Mucosa of descending colon (tissue), 3 donors: ENCODE data around the gene ZBTB46. TPM values are rescaled to one million over a fixed set of nuclear protein-coding genes. Genes with fewer than 3 reads are reported as not detected.
A peak's percentile ranks its signal among the peaks of the same experiment; 100 is the strongest.

Experiments used
- ATAC-seq: fragments of 200-7000 bp; cut with Tn5 transposase; one replicate; pipeline ENCODE4 v1.9.1; 2020; ENCODE audit warnings: mild to moderate bottlenecking, moderate library complexity
- DNase-seq, 3 donors: peaks; one replicate each; pipeline ENCODE4 v3.0.0-alpha.2; 2020
- H3K36me3 ChIP-seq: fragments of 200-600 bp; one replicate; pipeline ENCODE4 v1.8.0; 2021; ENCODE audit warnings: low read depth, mild to moderate bottlenecking
- H3K4me1 ChIP-seq: fragments of 200-600 bp; one replicate; pipeline ENCODE4 v1.8.0; 2021; ENCODE audit warnings: low read depth, mild to moderate bottlenecking
- H3K4me3 ChIP-seq: fragments of 200-600 bp; one replicate; pipeline ENCODE4 v1.8.0; 2021; ENCODE audit warnings: mild to moderate bottlenecking
- H3K9me3 ChIP-seq: fragments of 200-600 bp; one replicate; pipeline ENCODE4 v1.8.0; 2021; ENCODE audit warnings: mild to moderate bottlenecking
- intact Hi-C, 2 donors: fragments of 100-400 bp; cut with DNase I in 1 of 2; cut with micrococcal nuclease in 1 of 2; formaldehyde crosslinking; loops; one replicate each; pipeline versions ENCODE4 v1.11.0 to v1.11.1; 2022; cut with DNase I, micrococcal nuclease
- total RNA-seq, 3 donors: library from RNA; stranded (reverse); fragmentation: NEBNext Ultra II Directional in 2 of 3; extraction: Animal tissue kit (Norgen Biotek cat#: 25700) in 2 of 3; gene quantifications; one replicate each; pipeline versions ENCODE4 v1.2.1 to v1.2.4, GENCODE V29; 2021 to 2023
- TF ChIP-seq, protein P1 (sequence below): fragments of 200-600 bp; IDR thresholded peaks from one replicate; pipeline ENCODE4 v1.8.0; 2022; ENCODE audit warnings: antibody characterized with exemption, mild to moderate bottlenecking
- donor health status: DM: no; HTN: no; CAD: no; lungs with moderate emphysema.
- donor health status: DM: no; HTN: no; CAD: no.
- donor health status: DM: no; HTN: yes; CAD: no.

The ZBTB46 gene
- total RNA-seq, 3 donors from 2014 or later, result 3.1 to 5.7 (median 3.3) TPM

DNA sequence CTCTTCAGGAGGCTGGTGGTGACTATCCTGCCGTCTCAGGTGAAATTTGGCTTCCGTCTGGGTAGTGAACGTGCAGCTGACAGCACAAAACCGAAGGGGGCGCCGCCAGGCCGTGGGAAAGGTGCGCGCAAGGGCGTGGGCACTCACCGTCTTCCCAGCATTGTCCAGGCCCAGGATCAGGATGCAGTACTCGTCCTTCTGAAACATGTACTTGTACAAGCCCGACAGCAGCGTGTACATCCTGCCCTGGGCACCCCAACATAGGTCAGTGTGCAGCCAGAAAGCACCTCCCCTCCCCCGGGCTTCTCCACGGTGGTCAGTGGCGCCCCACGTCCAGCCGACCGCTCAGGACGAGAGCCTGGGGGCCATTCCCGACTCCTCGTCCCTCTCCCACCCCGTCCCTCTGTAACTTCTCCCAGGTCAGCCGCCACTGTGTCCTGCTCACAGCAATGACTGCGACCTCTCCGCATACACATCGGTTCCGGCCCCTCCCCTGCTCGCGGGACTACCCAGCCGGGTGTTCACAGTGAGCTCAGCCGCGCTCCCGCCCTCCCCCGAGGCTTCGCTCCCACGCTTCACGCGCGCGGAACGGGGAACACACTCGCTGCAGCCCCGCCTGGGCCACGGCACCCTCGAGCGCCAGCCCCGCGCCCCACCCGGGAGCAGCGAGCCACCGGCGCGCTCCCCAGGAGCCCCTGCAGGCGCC is 124.1 kb downstream of the ZBTB46 start:
- ATAC-seq, result peak; percentile 63

DNA sequence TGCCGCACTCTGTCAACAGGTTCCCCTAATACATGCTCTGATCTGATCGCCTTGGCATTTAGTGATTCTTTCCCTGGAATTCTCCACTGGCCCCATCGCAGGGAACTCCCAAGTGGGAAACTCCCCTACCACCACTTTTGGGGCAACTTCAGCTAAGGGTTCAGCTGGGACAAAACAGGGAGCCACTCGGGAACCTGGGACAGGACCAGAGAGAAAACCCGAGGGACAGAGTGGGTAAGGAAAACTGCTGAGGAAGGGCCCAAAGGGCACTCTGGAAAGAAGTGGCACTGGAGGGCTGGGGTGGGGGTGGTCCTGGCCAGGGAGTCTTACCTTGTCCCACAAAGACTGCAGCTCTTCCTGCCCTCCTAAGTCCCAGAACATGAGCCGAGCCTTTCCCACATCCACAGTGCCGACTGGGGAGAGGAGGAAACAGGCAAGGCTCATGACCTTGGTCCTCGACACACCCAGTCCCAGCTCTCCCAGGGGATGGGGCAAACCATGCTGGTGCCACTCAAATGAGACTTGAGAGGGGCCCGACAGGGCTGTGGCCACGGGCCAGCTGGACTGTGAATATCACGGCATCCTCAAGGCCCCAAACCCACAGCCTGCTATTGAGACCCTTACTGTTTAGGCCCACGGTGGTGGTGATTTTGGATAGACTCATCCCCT is 124.9 kb downstream of the ZBTB46 start:
- TF ChIP-seq, protein P1, sequence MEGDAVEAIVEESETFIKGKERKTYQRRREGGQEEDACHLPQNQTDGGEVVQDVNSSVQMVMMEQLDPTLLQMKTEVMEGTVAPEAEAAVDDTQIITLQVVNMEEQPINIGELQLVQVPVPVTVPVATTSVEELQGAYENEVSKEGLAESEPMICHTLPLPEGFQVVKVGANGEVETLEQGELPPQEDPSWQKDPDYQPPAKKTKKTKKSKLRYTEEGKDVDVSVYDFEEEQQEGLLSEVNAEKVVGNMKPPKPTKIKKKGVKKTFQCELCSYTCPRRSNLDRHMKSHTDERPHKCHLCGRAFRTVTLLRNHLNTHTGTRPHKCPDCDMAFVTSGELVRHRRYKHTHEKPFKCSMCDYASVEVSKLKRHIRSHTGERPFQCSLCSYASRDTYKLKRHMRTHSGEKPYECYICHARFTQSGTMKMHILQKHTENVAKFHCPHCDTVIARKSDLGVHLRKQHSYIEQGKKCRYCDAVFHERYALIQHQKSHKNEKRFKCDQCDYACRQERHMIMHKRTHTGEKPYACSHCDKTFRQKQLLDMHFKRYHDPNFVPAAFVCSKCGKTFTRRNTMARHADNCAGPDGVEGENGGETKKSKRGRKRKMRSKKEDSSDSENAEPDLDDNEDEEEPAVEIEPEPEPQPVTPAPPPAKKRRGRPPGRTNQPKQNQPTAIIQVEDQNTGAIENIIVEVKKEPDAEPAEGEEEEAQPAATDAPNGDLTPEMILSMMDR, result no peak
- H3K36me3 ChIP-seq, result no peaks in the 10 kb centered on the region
- H3K9me3 ChIP-seq, result no peaks in the 10 kb centered on the region
- ATAC-seq (peak; percentile 25), DNase-seq (peak in 2 of 3 donors; percentile 54 to 62)
- peaks cover 18% of the 10 kb centered on the region for H3K4me1 ChIP-seq
- H3K4me3 ChIP-seq, result no peak overlapping the region
- intact Hi-C loops, result no loop called here

More for the DNA sequence above, 124.1 kb downstream of the ZBTB46 start:
- intact Hi-C loops, result no loop called here
- Histone ChIP-seq H3K4me1 (peaks cover 18% of the 10 kb centered on the region), H3K9me3 (no peaks in the 10 kb centered on the region), H3K4me3 (peak overlapping the region; percentile 87), H3K36me3 (no peaks in the 10 kb centered on the region)
- TF ChIP-seq, protein P1, result no peak
- DNase-seq, result peak; percentile 68 to 81 (median 77)

DNA sequence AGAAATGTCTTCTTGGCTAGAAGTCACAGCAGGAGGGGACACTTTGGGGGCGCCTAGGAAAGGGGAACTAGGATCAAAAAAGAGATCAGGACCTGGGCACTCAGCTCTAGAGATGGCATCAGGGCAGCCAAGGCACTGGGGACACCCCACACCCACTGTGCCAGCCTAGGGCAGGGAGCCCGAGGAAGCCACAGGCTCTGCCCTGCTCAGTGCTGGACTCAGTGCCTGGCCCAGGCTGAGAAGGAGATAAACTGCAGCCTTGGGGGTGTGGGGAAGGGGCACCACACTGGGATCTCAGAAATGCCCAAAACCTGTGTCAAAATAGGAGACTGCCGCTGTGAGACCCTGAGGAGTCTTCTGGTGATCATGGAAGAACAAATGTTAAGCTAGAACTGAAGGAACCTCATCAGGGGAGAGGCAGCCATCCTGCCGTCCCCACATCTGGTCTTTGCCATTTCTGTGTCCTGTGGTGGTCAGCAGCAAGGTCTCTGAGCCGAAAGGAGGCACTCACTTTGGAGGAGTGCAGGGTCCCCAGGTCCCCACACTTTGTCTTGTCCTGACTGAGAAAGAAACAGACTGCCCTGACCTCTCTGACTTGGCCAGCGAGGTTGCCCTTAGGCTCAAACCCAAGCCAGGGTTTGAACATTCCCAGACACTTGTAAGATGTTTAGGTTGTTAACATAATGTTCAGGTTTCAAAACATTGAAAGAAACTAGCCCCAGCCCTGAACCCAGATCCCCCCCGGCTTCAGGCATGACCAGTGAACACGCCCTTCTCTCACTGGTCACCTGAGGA is 125.6 kb downstream of the ZBTB46 start:
- TF ChIP-seq, protein P1, result no peak
- intact Hi-C loops, result no loop called here
- no peaks in the 10 kb centered on the region for H3K36me3 ChIP-seq
- no peak for ATAC-seq
- no peaks in the 10 kb centered on the region for H3K9me3 ChIP-seq
- no peak overlapping the region for H3K4me3 ChIP-seq
- H3K4me1 ChIP-seq, result peaks cover 18% of the 10 kb centered on the region
- peak in 1 of 3 donors; percentile 13 for DNase-seq

DNA sequence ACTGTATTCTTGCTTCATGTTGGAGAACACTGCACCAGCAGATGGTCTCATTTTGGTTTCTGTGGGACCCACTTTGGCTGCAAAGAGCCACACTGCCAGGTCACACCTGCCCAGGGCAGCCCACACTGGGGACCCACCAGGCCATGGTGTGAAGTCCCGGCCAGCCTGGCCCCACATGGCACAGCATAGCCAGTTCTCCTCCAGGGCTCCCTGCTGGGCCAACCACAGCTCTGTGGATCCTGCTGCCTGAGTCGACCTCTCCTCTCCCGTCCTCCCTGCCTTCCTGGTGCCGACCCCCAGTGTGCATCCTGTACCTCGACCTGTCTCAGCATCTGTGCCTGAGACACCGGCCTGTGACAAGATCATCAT is 126.3 kb downstream of the ZBTB46 start:
- H3K9me3 ChIP-seq, result no peaks in the 10 kb centered on the region
- no peak overlapping the region for H3K4me3 ChIP-seq
- no peaks in the 10 kb centered on the region for H3K36me3 ChIP-seq
- H3K4me1 ChIP-seq, result peaks cover 18% of the 10 kb centered on the region
- ATAC-seq (no peak), DNase-seq (peak in 1 of 3 donors; percentile 47)
- TF ChIP-seq, protein P1, result no peak
- intact Hi-C loops, result no loop called here

DNA sequence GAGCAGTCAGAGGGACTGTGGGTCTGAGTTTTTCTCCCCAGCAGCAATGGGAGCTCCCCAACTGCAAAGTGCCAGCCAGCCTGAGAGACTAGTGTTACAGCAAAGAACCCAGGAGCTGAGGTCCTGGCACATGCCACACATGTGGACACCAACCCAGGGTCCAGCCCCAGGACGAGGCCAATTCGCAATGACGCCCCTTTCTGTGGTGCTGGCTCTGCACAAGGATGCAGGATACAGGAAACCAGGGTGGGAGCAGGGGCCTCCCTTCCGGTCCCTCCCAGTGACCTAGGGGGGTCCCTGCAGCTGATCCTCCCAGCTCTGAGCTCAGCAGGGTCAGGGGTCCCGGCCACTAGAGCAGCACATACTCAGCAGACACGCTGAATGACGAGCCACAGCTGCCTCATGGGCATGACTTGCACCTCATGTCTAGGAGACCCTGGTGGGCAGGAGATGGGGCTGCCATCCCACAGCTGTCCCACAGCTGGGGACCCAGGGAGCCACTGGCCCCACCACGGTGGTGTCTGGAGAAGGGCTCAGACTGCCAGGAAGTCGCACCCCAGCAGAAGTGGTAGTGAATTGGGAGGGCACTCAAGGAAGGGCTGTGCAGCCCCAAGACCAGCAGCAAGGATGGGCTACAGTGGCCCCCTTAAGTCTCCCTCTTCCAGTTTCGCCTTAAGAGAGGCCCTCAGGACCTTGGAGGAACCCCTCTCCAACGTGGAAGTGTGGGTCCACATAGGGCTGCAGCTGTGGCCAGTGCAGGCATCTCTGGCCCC is 126.9 kb downstream of the ZBTB46 start:
- intact Hi-C loops, result no loop called here
- TF ChIP-seq, protein P1, result no peak
- ATAC-seq (no peak), DNase-seq (peak in 1 of 3 donors; percentile 43)
- Histone ChIP-seq H3K4me1 (peaks cover 20% of the 10 kb centered on the region), H3K9me3 (no peaks in the 10 kb centered on the region), H3K4me3 (no peak overlapping the region), H3K36me3 (no peaks in the 10 kb centered on the region)
